HepG2 (cell line): ENCODE data around the gene SIGLEC10. TPM values are rescaled to one million over a fixed set of nuclear protein-coding genes. Genes with fewer than 3 reads are reported as not detected.

Experiments
- FOXK1 ChIP-seq: sonication (generic); formaldehyde crosslinking; IDR thresholded peaks from 2 replicates; pipeline ENCODE4 v1.4.0; 2020; ENCODE audit warnings: low read depth, missing genetic modification reagents, borderline replicate concordance
- HOXA5 ChIP-seq: sonication (generic); formaldehyde crosslinking; IDR thresholded peaks from 2 replicates; pipeline ENCODE4 v1.4.0; 2020; ENCODE audit warnings: missing genetic modification reagents
- MBNL3 ChIP-seq: fragments of 250-450 bp; sonication (Bioruptor Pico); conservative IDR thresholded peaks from 2 replicates; pipeline ENCODE4 v1.8.0; 2022; ENCODE audit warnings: mild to moderate bottlenecking, inconsistent platforms
- PATZ1 ChIP-seq: sonication (generic); formaldehyde crosslinking; IDR thresholded peaks from 2 replicates; pipeline ENCODE4 v1.4.0; 2020; ENCODE audit warnings: missing genetic modification reagents
- PRDM4 ChIP-seq: sonication (generic); formaldehyde crosslinking; IDR thresholded peaks from 2 replicates; pipeline ENCODE4 v1.9.0; 2021; ENCODE audit warnings: missing genetic modification reagents, borderline replicate concordance
- TGIF2 ChIP-seq: IDR thresholded peaks from 2 replicates; pipeline ENCODE4 v1.6.1; 2016; ENCODE audit warnings: control low read depth, missing compliant biosample characterization
- TMF1 ChIP-seq: sonication (generic); formaldehyde crosslinking; IDR thresholded peaks from 2 replicates; pipeline ENCODE4 v1.8.1; 2022; ENCODE audit warnings: low read depth, missing genetic modification reagents
- YY1 ChIP-seq: IDR thresholded peaks from 2 replicates; pipeline ENCODE4 v1.6.1; 2011; ENCODE audit warnings: low read length, low read depth, moderate library complexity, mild to moderate bottlenecking; ENCODE audit not compliant: insufficient read depth, insufficient replicate concordance
- ZBTB21 ChIP-seq: sonication (generic); formaldehyde crosslinking; IDR thresholded peaks from 2 replicates; pipeline ENCODE4 v1.4.0; 2020; ENCODE audit warnings: missing genetic modification reagents
- ZBTB40 ChIP-seq, 2 experiments: fragments of 450-650 bp in 1 of 2; sonication (generic) in 1 of 2; formaldehyde crosslinking in 1 of 2; IDR thresholded peaks; 2 replicates each; pipeline versions ENCODE4 v1.6.1 to v1.8.0; 2016 to 2022; ENCODE audit warnings: antibody characterized with exemption in 1 of 2, mild to moderate bottlenecking in 1 of 2, missing genetic modification reagents in 1 of 2
- ZNF138 ChIP-seq: sonication (generic); formaldehyde crosslinking; IDR thresholded peaks from 2 replicates; pipeline ENCODE4 v1.5.0; 2020; ENCODE audit warnings: mild to moderate bottlenecking, low read depth, missing genetic modification reagents
- ZNF703 ChIP-seq: sonication (generic); formaldehyde crosslinking; IDR thresholded peaks from 2 replicates; pipeline ENCODE4 v1.5.1; 2020; ENCODE audit warnings: missing genetic modification reagents, mild to moderate bottlenecking, moderate library complexity, borderline replicate concordance
- ZSCAN30 ChIP-seq: sonication (generic); formaldehyde crosslinking; IDR thresholded peaks from 2 replicates; pipeline ENCODE4 v1.5.0; 2020; ENCODE audit warnings: mild to moderate bottlenecking, missing genetic modification reagents
- polyA plus RNA-seq, 8 experiments: library from polyadenylated mRNA; depleted of rRNA in 3 of 8; stranded (reverse) in 7 of 8; unstranded in 1 of 8; fragments of >200 nt; fragmentation: Illumina TruSeq in 4 of 8; extraction: Trizol in 4 of 8; gene quantifications; 2 replicates each; pipeline versions ENCODE4 v1.2.1 to v1.2.3, GENCODE V29; 2011 to 2016; ENCODE audit warnings: low read depth in 4 of 8, missing spikeins in 1 of 8, mixed read lengths in 1 of 8; ENCODE audit not compliant: insufficient read depth in 1 of 8
- total RNA-seq, 5 experiments: library from RNA; depleted of rRNA; stranded (reverse); fragments of >200 nt; fragmentation: Illumina TruSeq; extraction: Trizol; gene quantifications; 2 replicates each; pipeline ENCODE4 v1.2.3, GENCODE V29; 2016; ENCODE audit warnings: low read depth in 1 of 5
- TF ChIP-seq, protein P1 (sequence below): IDR thresholded peaks from 2 replicates; pipeline ENCODE4 v1.6.1; 2016; ENCODE audit warnings: low read depth, borderline replicate concordance

SIGLEC10 gene
- total and polyA plus RNA-seq, 2 of the 13 experiments (the other 11 are each of a cell fraction or from before 2014, with no cell fraction given) = not detected

- no peak for TF ChIP-seq ZBTB40 (IDR thresholded peaks at IDR 0.05)
- TF ChIP-seq ZBTB40 (CRISPR knock-in tag; IDR thresholded peaks at IDR 0.05) = 0 out of 2 replicates have a peak, but pooled peaks have one; percentile 46
- no peak for TF ChIP-seq MBNL3 (CRISPR knock-in tag)
- TF ChIP-seq ZBTB21 (CRISPR knock-in tag) = no peak
- no peak for TF ChIP-seq TMF1 (CRISPR knock-in tag)
- 0 out of 2 replicates have a peak, but pooled peaks have one; percentile 10 for TF ChIP-seq TGIF2 (CRISPR knock-in tag)
- TF ChIP-seq HOXA5 (CRISPR knock-in tag) = no peak
- TF ChIP-seq, protein P1, sequence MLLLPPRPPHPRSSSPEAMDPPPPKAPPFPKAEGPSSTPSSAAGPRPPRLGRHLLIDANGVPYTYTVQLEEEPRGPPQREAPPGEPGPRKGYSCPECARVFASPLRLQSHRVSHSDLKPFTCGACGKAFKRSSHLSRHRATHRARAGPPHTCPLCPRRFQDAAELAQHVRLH (CRISPR knock-in tag) = peak; percentile 63; the same call in 1 of the 2 replicates
- TF ChIP-seq PATZ1 (CRISPR knock-in tag) = peak; percentile 95
- TF ChIP-seq FOXK1 (CRISPR knock-in tag) = no peak
- TF ChIP-seq ZNF703 (CRISPR knock-in tag) = no peak
- TF ChIP-seq PRDM4 (CRISPR knock-in tag) = no peak
- TF ChIP-seq YY1 = no peak
- TF ChIP-seq ZSCAN30 = no peak
- TF ChIP-seq ZNF138 (CRISPR knock-in tag) = no peak; the same call in 1 of the 2 replicates
Observed at GRCh38 chr19:51367565-51368365, 49.7 kb downstream of the SIGLEC10 start (continued).
